ENCODE results near the gene NECAP2.

DNA sequence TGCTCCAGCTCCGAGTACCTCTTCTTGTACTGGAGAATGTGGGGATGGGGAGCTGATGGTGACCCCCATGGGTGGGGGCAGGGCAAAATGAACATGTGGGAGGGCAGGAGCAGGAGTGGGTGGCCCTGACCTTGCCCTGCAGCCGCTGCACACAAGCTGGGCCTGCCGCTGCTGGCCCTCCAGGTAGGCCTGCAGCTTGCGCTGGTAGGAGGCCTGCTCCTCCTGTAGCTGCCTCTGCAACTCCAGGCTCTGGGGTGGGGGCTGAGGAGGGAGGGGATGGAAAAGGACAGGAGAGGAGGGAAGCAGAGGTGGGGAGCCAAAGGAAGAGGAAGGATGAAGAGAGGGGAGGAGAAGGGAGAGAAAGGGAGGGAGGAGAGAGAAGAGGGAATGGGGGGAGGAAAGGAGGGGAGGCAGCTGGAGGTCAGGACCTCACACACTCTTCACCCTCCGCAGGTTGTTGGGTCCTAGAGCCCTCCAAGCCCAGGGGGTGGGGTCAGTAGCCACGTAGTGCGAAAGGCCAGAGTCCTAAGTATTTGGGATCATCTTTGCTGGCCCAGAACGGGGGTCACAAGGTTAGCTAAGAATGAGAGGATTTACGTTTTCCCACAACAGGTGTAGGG, 50.6 kb downstream of the NECAP2 start:
- TF ChIP-seq, protein P1, sequence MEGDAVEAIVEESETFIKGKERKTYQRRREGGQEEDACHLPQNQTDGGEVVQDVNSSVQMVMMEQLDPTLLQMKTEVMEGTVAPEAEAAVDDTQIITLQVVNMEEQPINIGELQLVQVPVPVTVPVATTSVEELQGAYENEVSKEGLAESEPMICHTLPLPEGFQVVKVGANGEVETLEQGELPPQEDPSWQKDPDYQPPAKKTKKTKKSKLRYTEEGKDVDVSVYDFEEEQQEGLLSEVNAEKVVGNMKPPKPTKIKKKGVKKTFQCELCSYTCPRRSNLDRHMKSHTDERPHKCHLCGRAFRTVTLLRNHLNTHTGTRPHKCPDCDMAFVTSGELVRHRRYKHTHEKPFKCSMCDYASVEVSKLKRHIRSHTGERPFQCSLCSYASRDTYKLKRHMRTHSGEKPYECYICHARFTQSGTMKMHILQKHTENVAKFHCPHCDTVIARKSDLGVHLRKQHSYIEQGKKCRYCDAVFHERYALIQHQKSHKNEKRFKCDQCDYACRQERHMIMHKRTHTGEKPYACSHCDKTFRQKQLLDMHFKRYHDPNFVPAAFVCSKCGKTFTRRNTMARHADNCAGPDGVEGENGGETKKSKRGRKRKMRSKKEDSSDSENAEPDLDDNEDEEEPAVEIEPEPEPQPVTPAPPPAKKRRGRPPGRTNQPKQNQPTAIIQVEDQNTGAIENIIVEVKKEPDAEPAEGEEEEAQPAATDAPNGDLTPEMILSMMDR (IDR thresholded peaks at IDR 0.05) = no peak
- no peak for TF ChIP-seq POLR2A (IDR thresholded peaks at IDR 0.05)
